Measurements from ENCODE around the gene FAM151A.

Gene FAM151A

DNA sequence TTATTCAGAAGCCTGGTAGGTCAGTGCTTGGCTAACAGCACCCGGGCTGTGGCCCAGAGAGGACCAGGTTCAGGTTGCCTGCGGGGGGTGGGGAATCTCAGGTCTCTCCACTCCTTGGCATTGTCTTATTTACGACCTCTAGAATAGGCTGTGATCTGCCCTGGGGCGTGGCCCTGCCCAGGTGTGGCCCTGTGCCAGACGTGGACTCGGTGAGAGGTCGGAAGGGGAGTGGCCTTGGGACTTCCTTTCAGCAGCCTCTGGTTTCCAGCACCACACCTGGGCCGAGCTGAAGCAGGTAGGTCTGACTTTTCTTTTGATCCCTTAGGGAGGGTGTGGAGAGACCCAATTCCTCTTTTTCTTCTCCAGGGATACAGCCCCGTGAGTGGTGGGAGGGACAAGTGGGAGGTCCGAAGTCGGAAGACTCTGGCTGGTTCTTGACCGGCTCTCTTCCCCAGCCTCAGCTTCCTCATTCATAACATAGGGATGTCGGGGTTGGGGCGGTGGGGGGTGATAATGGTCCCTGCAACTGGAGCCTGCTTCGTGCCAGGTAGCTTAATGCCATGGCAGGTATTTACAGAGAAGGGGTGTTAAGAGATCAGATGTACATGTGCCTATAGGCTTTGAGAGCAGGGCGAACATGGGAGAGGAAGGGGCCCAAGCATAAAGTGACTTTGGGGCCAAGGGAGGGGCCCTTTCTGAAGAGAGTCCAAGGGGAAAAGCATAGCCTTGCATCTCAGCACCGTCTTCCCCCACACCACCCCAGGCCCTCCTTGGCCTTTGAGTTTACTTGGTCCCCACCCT, 58.8 kb downstream of the FAM151A start:
- no peak for DNase-seq (ENCODE audit: low read depth)
- TF ChIP-seq, protein P1, sequence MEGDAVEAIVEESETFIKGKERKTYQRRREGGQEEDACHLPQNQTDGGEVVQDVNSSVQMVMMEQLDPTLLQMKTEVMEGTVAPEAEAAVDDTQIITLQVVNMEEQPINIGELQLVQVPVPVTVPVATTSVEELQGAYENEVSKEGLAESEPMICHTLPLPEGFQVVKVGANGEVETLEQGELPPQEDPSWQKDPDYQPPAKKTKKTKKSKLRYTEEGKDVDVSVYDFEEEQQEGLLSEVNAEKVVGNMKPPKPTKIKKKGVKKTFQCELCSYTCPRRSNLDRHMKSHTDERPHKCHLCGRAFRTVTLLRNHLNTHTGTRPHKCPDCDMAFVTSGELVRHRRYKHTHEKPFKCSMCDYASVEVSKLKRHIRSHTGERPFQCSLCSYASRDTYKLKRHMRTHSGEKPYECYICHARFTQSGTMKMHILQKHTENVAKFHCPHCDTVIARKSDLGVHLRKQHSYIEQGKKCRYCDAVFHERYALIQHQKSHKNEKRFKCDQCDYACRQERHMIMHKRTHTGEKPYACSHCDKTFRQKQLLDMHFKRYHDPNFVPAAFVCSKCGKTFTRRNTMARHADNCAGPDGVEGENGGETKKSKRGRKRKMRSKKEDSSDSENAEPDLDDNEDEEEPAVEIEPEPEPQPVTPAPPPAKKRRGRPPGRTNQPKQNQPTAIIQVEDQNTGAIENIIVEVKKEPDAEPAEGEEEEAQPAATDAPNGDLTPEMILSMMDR (IDR thresholded peaks at IDR 0.05; ENCODE audit: low read depth, low read length, missing control alignments): no peak
- H3K4me3 ChIP-seq (ENCODE audit: low read depth, low read length): no peak overlapping the region

DNA sequence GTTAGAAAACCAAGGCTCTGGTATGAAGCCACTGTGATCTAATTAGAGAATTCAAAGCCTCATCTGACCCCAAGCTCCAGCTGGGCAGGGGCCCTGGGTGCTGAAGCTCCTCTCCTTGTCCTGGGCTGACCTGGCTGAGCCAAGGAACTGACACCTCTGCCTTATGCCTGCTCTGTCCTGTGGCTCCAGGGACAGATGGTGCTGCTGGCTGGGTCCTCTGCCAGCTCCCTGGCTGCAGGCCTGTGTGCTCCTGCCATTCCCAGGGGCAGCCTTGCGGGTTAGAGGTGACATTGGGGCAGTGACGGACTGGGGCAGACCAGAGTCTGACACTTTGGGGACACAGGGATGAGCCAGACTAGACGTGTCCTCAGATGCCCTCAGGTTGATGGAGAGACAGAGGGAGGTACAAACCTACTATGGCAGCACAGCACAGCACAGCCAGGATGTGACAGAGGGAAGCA, 63.5 kb downstream of the FAM151A start:
- H3K4me3 ChIP-seq (ENCODE audit: low read depth, low read length): no peak overlapping the region
- TF ChIP-seq, protein P1 (IDR thresholded peaks at IDR 0.05; ENCODE audit: low read depth, low read length, missing control alignments): no peak
- DNase-seq (ENCODE audit: low read depth): no peak
